Lung (tissue), 4 donors: ENCODE measurements around the gene ADGRG4. TPM values are rescaled to one million over a fixed set of nuclear protein-coding genes. Genes with fewer than 3 reads are reported as not detected.

Experiments used
- polyA plus RNA-seq, 2 donors: library from polyadenylated mRNA; stranded (reverse); fragments of 200-250 nt; gene quantifications; one replicate each; pipeline ENCODE4 v1.2.1, GENCODE V29; 2013
- total RNA-seq, 2 donors: library from RNA; depleted of rRNA in 1 of 2; stranded (reverse); fragments of >200 nt in 1 of 2; gene quantifications; one replicate each; pipeline ENCODE4 v1.2.1, GENCODE V29; 2014 to 2021
- donor health status: Bipolar disorder and iron deficiency.
- donor health status: healthy.
- donor health status: DM: yes; HTN: yes; CAD: no.

Gene ADGRG4
- total and polyA plus RNA-seq, 4 donors: 0.03 to 0.06 TPM; not detected in 2

Other genes starting within 250 kb of the ADGRG4 start
- 100 to 1,000 TPM; 210 to 313 TPM for gene FHL1, start 153.4 kb upstream of the ADGRG4 start, total RNA-seq
- 10 to 100 TPM; 49.6 to 90.5 TPM for gene FHL1, start 153.4 kb upstream of the ADGRG4 start, polyA plus RNA-seq
- gene MAP7D3, start 49.6 kb upstream of the ADGRG4 start, total RNA-seq: 10 to 100 TPM in 1 of 2 donors, 1 to 10 TPM in 1; 8.9 to 10.5 TPM
- 1 to 10 TPM; 4.0 to 4.1 TPM for gene MAP7D3, start 49.6 kb upstream of the ADGRG4 start, polyA plus RNA-seq
- not detected for gene BRS3, start 187.0 kb downstream of the ADGRG4 start, total RNA-seq
- not detected for gene BRS3, start 187.0 kb downstream of the ADGRG4 start, polyA plus RNA-seq
- 10 to 100 TPM; 23.7 to 54.1 TPM for gene HTATSF1, start 196.6 kb downstream of the ADGRG4 start, total RNA-seq
- gene HTATSF1, start 196.6 kb downstream of the ADGRG4 start, polyA plus RNA-seq: 10 to 100 TPM; 22.0 to 27.0 TPM
- 10 to 100 TPM in 1 of 2 donors, under 1 TPM in 1; 0.40 to 13.8 TPM for gene VGLL1, start 231.3 kb downstream of the ADGRG4 start, total RNA-seq
- 1 to 10 TPM; 2.1 to 2.4 TPM for gene VGLL1, start 231.3 kb downstream of the ADGRG4 start, polyA plus RNA-seq